GM21737 (cell line): ENCODE data around the gene NCKAP1.
"Not testable (repeated sequence)": the region's sequence is repeated elsewhere in the genome, so short reads cannot be mapped to it uniquely, and the experiment has no call there.

Experiments used
- ATAC-seq: cut with Tn5 transposase; IDR thresholded peaks from one replicate; pipeline ENCODE4 v1.9.1; 2021; ENCODE audit warnings: mild to moderate bottlenecking, moderate library complexity; ENCODE audit not compliant: unreplicated experiment

Gene NCKAP1

DNA sequence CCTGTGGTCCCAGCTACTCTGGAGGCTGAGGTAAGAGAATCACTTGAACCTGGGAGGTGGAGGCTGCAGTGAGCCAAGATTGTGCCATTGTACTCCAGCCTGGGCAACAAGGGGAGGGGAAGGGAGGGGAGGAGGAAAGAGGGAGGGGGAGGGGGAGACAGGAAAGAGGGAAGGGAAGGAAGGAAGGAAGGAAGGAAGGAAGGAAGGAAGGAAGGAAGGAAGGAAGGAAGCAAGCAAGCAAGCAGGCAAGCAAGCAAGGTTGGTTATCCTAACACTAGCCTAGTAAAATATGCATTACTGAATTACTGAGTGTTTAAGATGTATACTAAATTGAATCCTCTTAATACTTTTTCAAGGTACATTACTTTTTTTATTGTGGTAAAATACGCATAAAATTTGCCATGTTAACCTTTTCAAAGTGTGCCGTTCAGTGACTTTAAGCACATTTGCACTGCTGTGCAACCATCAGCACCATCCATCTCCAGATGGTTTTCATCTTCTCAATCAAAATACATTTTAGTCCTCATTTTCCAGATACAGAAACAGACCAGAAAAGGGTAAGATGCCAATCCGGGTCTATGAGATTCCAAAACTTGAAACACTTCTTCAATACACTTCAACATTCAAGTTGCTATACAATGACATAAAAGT is 28.9 kb downstream of the NCKAP1 start:
- no peak for ATAC-seq

DNA sequence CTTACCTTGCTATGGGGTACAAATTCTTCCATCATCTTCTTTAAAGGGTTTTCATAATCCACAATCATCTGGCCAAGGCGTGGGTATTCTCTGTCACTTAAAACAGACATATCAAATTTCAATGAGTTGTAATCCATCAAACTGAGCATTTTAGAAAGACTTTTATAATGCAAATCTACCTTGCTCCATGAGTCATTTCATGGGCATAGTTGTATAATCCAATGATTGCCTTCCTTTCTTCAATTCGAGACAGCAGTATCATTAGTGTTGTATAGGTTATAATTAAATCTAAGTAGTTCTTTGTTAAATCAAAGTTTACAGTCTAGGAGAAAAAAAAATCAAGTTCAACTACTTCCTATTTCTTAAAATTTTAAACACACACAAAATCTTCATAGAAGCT is 36.3 kb downstream of the NCKAP1 start:
- ATAC-seq, result no peak

DNA sequence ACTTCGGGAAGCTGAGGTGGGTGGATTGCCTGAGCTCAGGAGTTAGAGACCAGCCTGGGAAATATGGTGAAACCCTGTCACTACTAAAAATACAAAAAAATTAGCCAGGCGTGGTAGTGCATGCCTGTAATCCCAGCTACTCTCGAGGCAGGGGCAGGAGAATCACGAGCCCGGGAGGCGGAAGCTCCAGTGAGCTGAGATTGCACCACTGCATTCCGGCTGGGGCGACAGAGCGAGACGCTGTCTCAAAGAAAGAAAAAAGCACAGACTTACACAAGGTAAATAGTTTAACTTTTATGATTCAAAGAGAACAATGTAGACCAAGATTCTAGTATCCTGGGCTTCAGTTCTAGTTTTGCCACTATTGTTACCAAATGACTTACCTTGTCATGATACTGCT is 37.4 kb downstream of the NCKAP1 start:
- no peak for ATAC-seq

GRCh38 chr2:182999348-183000028 is 38.8 kb downstream of the NCKAP1 start:
- no peak for ATAC-seq

- no peak for ATAC-seq
Measured at GRCh38 chr2:182994228-182994912, 43.9 kb downstream of the NCKAP1 start.

GRCh38 chr2:182982941-182983340 is 55.3 kb downstream of the NCKAP1 start:
- ATAC-seq, result no peak

DNA sequence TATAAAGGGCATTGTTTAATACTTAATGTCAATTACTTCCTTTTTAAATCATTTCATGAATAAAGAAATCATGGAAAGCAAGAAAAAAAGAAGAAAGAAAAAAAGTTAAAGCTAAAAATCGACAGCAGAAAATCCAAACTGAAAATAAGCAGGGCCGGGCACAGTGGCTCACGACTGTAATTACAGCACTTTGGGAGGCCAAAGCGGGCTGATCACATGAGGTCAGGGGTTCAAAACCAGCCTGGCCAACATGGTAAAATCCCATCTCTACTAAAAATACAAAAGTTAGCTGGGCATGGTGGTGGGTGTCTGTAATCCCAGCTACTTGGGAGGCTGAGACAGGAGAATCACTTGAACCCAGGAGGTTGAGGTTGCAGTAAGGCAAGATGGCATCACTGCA is 56.8 kb downstream of the NCKAP1 start:
- not testable (repeated sequence) for ATAC-seq

- no peak for ATAC-seq
Measured at GRCh38 chr2:182980652-182981051, 57.6 kb downstream of the NCKAP1 start.

DNA sequence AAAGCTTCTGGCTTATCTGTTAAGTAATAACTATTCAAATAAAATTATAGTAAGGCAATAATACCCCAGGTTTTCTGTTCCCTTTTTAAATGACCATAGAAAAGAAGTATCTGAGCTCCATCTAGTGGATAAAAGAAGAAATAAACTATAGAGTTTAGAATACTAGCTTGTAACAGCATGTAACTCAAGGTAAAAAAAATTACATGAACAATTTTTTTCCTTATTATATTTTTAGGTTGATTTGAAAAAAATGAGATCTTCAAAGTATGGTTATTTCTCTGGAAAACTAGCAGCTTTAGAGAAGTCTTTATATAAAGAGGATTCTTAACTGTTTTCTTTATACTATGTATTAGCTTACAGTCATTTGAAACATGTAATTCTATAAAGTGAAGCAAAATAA is 58.1 kb downstream of the NCKAP1 start:
- ATAC-seq, result peak; percentile 60

- ATAC-seq, result peak; percentile 64
Measured at GRCh38 chr2:182977463-182977862, 60.8 kb downstream of the NCKAP1 start.

- ATAC-seq, result no peak
Measured at GRCh38 chr2:182973441-182974352, 64.6 kb downstream of the NCKAP1 start.

DNA sequence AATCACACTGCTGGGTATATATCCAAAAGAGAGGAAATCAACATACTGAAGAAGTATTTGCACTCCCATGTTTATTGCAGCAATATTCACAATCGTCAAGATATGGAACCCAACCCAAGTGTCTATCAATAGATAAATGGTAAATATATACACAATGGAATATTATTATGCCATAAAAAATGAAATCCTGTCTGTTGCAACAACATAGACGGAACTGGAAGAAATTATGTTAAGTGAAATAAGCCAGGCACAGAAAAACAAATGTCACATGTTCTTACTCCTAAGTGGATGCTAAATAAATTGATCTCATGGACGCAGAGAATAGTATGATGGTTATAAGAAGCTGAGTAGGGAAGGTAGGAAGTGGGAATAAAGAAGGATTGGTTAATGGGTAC is 65.7 kb downstream of the NCKAP1 start:
- no peak for ATAC-seq

DNA sequence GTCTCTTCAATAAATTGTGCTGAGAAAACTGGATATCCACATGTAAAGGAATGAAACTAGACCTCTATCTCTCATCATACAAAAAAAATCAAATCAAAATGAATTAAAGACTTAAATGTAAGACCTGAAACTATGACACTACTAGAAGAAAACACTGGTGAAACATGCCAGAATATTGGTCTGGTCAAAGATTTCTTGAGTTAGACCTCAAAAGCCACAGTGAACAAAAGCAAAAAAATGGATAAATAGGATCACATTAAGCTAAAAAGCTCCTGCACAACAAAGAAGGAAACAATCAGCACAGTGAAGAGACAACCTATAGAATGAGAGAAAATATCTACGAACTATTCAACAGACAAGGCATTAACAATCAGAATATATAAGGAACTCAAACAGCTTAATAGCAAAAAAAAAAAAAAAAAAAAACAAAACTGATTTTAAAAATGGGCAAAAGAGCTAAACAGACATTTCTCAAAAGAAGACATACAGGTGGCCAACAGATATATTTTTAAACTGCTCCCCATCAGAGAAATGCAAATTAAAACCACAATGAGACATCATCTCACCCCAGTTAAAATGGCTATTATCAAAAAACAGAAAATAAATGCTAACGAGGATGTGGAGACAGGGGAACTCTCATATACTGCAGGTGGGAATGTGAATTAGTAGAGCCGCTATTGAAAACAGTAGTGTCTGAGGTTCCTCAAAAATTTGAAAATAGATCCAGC is 66.3 kb downstream of the NCKAP1 start:
- no peak for ATAC-seq

GRCh38 chr2:182970486-182970885 is 67.8 kb downstream of the NCKAP1 start:
- ATAC-seq, result no peak

DNA sequence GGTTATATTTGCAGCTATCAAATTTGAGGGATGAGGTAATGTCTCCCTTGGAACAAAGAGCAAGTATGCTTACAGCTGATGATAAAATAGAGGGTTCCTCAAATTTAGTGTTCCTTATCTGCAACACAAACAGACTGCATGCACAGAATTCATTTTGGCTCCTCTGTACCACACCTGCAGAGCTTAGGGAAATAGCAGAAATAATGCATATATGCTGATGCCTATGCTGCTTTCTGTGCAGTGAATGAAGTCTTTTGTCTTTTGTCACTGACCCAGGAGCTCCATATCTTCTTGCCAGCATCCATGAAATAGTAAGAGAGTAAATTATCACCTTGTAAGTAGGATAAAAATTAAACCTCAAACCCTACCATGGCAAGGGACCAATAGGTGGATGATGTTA is 69.8 kb downstream of the NCKAP1 start:
- ATAC-seq, result no peak

DNA sequence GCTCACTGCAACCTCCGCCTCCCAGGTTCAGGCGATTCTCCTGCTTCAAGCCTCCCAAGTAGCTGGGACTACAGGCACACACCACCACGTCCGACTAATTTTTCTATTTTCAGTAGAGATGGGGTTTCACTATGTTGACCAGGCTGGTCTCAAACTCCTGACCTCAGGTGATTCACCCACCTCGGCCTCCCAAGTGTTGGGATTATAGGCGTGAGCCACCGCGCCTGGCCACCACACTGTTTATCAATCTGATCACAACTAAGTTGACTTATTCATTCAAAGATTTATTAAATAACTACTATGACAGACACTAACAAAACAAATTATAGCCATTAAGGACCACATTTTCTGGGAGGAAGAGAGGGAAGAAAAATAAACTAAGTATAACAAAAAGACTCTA is 71.9 kb downstream of the NCKAP1 start:
- ATAC-seq, result not testable (repeated sequence)

- no peak for ATAC-seq
Measured at GRCh38 chr2:182962641-182963040, 75.6 kb downstream of the NCKAP1 start.

GRCh38 chr2:182960869-182961268 is 77.4 kb downstream of the NCKAP1 start:
- ATAC-seq, result not testable (repeated sequence)

GRCh38 chr2:182954789-182955188 is 83.5 kb downstream of the NCKAP1 start:
- ATAC-seq, result no peak

- ATAC-seq, result no peak
Measured at GRCh38 chr2:182952741-182953450, 85.4 kb downstream of the NCKAP1 start.
